WTC11 (cell line): ENCODE data around the gene UBE2L3. TPM values are rescaled to one million over a fixed set of nuclear protein-coding genes. Genes with fewer than 3 reads are reported as not detected.
"Not testable (repeated sequence)": the region's sequence is repeated elsewhere in the genome, so short reads cannot be mapped to it uniquely, and the experiment has no call there.

Experiments
- ATAC-seq: fragments of 200-7000 bp; cut with Tn5 transposase; 2 replicates; pipeline ENCODE4 v1.10.0; 2021; ENCODE audit warnings: mild to moderate bottlenecking, moderate library complexity
- CTCF ChIA-PET: fragments of 300-600 bp; sonication (Branson Sonifier 250); formaldehyde crosslinking; loops from one replicate; lab custom pipeline; 2021; ENCODE audit warnings: antibody characterized with exemption; lab: Charles Lee
- POLR2A ChIA-PET: fragments of 350-600 bp; sonication (Branson Sonifier 250); formaldehyde crosslinking; loops from one replicate; lab custom pipeline; 2021; ENCODE audit warnings: antibody characterized with exemption; lab: Charles Lee
- DNase-seq: peaks from one replicate; pipeline ENCODE4 v3.0.0; 2021; ENCODE audit warnings: low spot score
- H3K27ac Mint-ChIP-seq: 2 replicates; pipeline ENCODE4 v1.8.0; 2021; ENCODE audit warnings: mixed read lengths
- H3K27me3 Mint-ChIP-seq: 2 replicates; pipeline ENCODE4 v1.8.0; 2021; ENCODE audit warnings: low read depth, mild to moderate bottlenecking, moderate library complexity, mixed read lengths
- H3K36me3 Mint-ChIP-seq: 2 replicates; pipeline ENCODE4 v1.8.0; 2021; ENCODE audit warnings: mixed read lengths
- H3K4me1 Mint-ChIP-seq: 2 replicates; pipeline ENCODE4 v1.8.0; 2022; ENCODE audit warnings: mixed read lengths
- H3K4me3 Mint-ChIP-seq: 2 replicates; pipeline ENCODE4 v1.8.0; 2021; ENCODE audit warnings: mild to moderate bottlenecking, moderate library complexity, mixed read lengths
- H3K9me3 Mint-ChIP-seq: 2 replicates; pipeline ENCODE4 v1.8.0; 2021; ENCODE audit warnings: mixed read lengths
- total RNA-seq: library from RNA; stranded (reverse); gene quantifications from 3 replicates; pipeline ENCODE4 v1.2.3, GENCODE V29; 2021

UBE2L3 gene
- total RNA-seq, 1 experiment from 2014 or later, result 79.1 TPM

DNA sequence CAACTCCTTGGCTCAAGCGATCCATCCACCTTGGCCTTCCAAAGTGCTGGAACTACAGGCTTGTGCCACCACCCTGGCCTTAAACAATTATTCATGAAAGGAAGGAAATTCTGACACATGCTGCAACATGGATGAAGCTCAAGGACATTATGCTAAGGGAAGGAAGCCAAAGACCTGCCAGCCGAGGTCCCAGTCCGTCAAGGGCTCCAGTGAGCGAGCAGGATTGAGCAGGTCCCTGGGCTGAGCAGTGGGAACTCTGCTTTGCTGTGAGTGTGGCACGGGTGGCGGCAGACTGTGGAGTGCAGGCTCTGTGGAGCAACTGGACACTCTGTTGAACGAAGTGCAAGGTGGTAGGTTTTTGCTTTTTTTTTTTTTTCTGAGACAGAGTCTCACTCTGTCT lies 27.7 kb upstream of the UBE2L3 start:
- H3K27me3 Mint-ChIP-seq, POLR2A ChIA-PET, CTCF ChIA-PET, DNase-seq, H3K36me3 Mint-ChIP-seq, H3K9me3 Mint-ChIP-seq, H3K27ac Mint-ChIP-seq, ATAC-seq, H3K4me3 Mint-ChIP-seq, H3K4me1 Mint-ChIP-seq: not testable (repeated sequence)

DNA sequence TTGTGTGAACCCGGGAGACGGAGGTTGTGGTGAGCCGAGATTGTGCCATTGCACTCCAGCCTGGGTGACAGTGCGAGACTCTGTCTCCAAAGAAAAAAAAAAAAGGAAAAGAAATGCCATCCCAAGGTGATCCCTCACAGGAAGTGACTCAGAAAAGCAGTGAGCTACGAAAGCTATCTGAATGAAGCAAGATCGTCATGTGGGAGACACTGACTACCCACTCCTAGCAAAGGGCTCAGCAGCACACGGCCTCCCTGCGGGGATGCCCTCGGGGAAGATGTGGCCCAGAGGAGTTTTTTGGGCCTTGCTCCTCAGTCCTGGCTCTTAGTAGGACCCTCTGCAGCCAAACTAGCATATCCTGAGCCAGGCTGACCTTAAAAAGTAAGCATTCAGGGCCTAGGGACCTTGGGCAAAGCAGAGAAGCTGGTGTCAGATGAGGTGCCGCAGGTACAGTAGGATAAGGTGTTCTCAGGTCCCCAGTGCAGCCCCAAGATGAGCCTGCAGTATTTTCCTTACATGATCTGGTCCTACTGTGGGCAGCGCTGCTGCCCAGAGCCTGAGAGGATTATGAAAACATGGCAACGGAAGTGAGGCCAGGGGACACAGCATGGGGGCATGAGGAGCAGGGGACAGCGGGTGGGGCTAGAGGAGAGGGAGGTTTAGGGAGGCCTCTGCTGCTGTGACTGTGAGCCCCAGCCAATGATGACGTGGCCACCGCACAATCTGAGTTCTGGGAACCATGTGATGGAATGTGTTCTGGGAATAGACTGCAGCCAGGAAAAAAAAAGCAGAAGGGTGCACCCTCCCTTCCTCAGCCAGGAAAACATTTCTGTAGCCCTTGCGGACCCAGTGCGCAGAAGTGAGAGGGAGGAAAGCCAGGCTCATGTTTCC lies 22.8 kb upstream of the UBE2L3 start:
- H3K27ac Mint-ChIP-seq, H3K4me3 Mint-ChIP-seq, CTCF ChIA-PET, H3K36me3 Mint-ChIP-seq, DNase-seq, H3K9me3 Mint-ChIP-seq, ATAC-seq, H3K4me1 Mint-ChIP-seq, POLR2A ChIA-PET, H3K27me3 Mint-ChIP-seq: not testable (repeated sequence)

DNA sequence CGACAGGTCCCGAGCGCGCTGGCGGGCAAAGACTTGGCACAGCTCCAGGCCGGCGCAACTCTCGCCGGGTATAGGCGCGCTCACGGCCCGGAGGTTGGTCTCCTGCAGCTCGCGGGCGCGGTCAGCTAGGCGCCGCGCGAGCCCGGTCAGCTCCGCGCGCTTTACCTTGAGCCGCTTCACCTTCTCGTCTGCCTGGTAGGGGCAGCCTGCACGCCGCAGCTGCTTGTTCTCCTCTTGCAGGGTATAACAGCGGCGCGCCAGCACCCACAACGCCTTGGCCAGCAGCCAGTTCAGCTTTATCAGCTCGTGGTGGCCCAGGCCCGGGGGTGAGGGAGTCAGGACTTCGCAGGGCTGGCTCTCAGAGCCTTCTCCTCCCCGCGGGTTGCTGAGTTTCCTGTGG lies 18.0 kb upstream of the UBE2L3 start:
- peak; percentile 5; the same call in 1 of the 2 replicates for ATAC-seq
- H3K4me3 Mint-ChIP-seq, H3K4me1 Mint-ChIP-seq, H3K36me3 Mint-ChIP-seq, H3K27ac Mint-ChIP-seq, DNase-seq, H3K27me3 Mint-ChIP-seq, H3K9me3 Mint-ChIP-seq, POLR2A ChIA-PET, CTCF ChIA-PET: not testable (repeated sequence)

DNA sequence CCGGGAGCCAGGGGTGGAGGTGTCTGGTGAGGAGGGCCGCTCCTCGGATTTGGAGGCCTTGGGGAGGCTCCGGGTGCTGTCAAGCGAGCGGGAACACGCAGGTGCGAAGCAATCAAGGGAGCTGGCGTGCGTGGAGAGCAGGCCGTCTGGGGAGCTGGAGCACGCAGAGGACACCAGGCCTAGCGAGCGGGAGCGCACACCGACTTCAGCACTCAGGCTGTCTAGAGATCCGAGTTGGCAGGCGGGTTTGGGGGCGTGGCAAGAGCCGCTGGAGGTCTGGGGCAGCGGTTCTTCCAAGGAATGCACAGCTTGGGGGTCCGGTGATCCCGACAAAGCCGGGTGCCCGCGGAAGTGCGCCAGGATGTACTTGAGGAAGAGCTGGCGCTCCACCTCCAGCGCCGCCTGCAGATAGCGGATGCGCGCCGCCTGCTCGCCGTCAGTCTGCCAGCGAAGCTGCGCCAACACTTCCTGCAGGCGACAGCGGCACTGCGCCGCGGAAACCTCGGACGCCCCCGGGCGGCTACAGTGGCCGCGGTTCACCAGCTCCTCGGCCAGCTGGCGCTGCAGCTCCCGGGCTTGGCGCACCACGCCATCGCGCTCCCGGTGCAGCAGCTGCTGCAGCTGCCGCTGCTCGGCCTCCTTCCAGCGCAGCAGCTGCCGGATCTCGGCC lies 17.4 kb upstream of the UBE2L3 start:
- H3K27me3 Mint-ChIP-seq, H3K4me1 Mint-ChIP-seq, H3K9me3 Mint-ChIP-seq, POLR2A ChIA-PET, H3K4me3 Mint-ChIP-seq, H3K27ac Mint-ChIP-seq, DNase-seq, H3K36me3 Mint-ChIP-seq, CTCF ChIA-PET: not testable (repeated sequence)
- peak; percentile 81 for ATAC-seq

DNA sequence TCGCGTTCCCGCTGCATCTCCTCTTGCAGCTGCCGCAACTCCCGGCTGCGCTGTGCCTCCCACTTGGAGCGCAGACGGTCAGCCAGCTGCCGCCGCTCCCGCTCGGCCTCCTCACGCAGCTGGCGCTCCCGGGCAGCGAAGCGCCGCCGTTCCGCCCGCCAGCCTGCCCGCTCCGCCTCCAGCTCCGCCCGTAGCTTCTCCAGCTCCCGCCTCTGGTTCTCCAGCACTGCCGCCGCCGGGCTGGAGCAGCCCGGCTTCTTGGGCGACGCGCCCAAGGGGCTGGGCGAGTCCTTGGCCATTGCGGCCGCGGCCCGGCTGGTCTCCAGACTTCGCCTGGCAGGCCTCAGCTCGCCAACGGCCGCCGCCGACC lies 16.9 kb upstream of the UBE2L3 start:
- DNase-seq, H3K9me3 Mint-ChIP-seq, H3K4me1 Mint-ChIP-seq, H3K27ac Mint-ChIP-seq, H3K36me3 Mint-ChIP-seq, POLR2A ChIA-PET, CTCF ChIA-PET, H3K4me3 Mint-ChIP-seq, H3K27me3 Mint-ChIP-seq: not testable (repeated sequence)
- ATAC-seq, result peak; percentile 42

DNA sequence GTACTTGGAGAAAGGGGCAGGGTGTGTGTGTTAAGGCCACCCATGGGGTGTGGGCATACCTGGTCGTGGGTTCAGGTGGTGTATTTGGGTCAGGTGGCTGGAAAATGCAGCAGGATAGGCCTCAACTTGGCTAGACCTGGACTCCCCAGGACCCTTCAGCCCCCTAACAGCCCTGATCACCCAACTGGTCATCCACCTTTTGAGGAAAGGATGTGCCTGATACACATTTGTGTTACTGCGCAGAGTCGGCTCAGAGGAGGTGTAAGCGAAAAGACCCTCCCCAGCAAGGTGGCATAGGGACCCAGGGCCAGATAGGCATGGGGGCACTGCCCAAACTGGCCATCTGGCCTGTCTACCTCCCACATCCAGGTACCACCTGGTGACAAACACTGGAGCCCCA lies 16.2 kb upstream of the UBE2L3 start, which contains the start of gene RIMBP3C:
Gene RIMBP3C, minus strand, starts transcription at position 101 of the 400 bp plus-strand sequence. CDS start 485 bp downstream, outside the sequence.
- POLR2A ChIA-PET, CTCF ChIA-PET, H3K27ac Mint-ChIP-seq, H3K4me3 Mint-ChIP-seq, ATAC-seq, H3K27me3 Mint-ChIP-seq, H3K9me3 Mint-ChIP-seq, H3K36me3 Mint-ChIP-seq, DNase-seq, H3K4me1 Mint-ChIP-seq: not testable (repeated sequence)

DNA sequence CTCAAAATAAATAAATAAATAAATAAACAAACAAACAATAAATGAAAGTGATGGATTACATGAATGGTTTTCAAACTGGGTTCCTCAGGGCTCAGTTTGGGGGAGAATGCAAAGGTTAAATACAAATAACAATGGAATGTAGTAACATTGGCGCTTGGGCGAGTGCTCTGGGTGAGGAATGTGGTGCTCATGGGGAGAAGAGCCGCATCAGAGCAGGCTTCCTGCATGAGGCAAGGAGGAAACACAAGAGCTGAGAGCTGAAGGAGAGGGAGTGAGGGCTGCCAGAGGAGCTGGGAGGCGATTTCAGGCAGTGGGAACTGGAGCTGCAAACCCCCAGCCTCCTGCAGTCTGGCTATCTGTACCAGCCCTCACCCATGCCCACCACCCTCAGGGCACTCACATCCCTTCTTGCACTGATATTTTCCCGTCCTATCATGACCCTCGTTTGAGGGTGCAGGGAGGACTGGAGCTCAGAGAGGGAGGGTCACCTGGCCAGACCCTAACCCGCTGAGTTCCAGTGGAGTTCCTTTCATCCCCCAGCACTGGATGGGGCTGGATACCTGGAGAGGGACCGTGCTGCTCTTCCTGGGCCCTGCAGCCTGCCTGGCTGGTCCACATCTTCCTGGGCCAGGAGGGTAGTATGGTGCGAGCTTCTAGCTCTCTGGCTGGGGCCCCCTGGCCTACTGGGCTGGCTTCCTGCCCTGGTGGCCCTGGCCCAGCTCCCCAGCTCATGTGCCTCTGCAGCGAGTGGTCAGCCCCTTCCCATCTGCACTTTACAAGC lies 8.0 kb upstream of the UBE2L3 start:
- H3K4me1 Mint-ChIP-seq, H3K9me3 Mint-ChIP-seq, DNase-seq, H3K36me3 Mint-ChIP-seq, H3K4me3 Mint-ChIP-seq, H3K27me3 Mint-ChIP-seq, CTCF ChIA-PET, POLR2A ChIA-PET, H3K27ac Mint-ChIP-seq: not testable (repeated sequence)
- ATAC-seq, result peak; percentile 66

DNA sequence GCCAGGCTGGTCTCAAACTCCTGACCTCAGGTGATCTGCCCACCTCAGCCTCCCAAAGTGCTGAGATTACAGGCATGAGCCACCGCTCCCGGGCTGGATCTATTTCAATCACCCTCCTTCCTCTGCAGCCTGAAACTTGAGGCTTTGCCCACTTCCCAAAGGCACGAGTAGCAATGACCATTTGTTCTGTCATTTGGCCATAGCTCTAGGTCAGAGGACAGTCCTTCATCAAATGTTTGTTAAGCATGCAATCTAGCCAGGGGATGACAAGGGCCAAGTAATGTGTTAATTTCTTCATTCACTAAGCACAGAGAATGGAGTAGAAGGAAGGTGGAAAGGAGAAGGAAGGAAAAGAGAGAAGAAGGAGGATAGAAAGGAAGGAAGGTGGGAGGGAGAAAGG lies 6.9 kb upstream of the UBE2L3 start:
- not testable (repeated sequence) for ATAC-seq

More for the DNA sequence above, 6.9 kb upstream of the UBE2L3 start:
- POLR2A ChIA-PET, H3K36me3 Mint-ChIP-seq, H3K4me1 Mint-ChIP-seq, H3K27ac Mint-ChIP-seq, CTCF ChIA-PET, DNase-seq, H3K4me3 Mint-ChIP-seq, H3K9me3 Mint-ChIP-seq, H3K27me3 Mint-ChIP-seq: not testable (repeated sequence)
